Activated T-cell treated with anti-CD3 and anti-CD28 coated beads, Interleukin-2, amount 50 U/mL, for 4 hours (primary cell): ENCODE data around the gene ATOH8. TPM values are rescaled to one million over a fixed set of nuclear protein-coding genes. Genes with fewer than 3 reads are reported as not detected.
A peak's percentile ranks its signal among the peaks of the same experiment; 100 is the strongest.

ENCODE experiments used
- ATAC-seq, 2 donors: fragments of 200-7000 bp; cut with Tn5 transposase; one replicate each; pipeline ENCODE4 v1.10.0; 2021
- DNase-seq: peaks from one replicate; pipeline ENCODE4 v3.0.0-alpha.2; 2020
- H3K27me3 Mint-ChIP-seq: one replicate; pipeline ENCODE4 v1.8.0; 2021; ENCODE audit warnings: low read depth, mixed read lengths
- H3K36me3 Mint-ChIP-seq: one replicate; pipeline ENCODE4 v1.8.0; 2022; ENCODE audit warnings: mixed read lengths; ENCODE audit not compliant: insufficient read depth
- H3K4me1 Mint-ChIP-seq: one replicate; pipeline ENCODE4 v1.8.0; 2021; ENCODE audit warnings: low read depth, mixed read lengths
- H3K4me3 Mint-ChIP-seq: one replicate; pipeline ENCODE4 v1.8.0; 2021; ENCODE audit warnings: mild to moderate bottlenecking, moderate library complexity, mixed read lengths
- H3K9me3 Mint-ChIP-seq: one replicate; pipeline ENCODE4 v1.8.0; 2021; ENCODE audit warnings: mixed read lengths
- total RNA-seq, 3 donors: library from RNA; stranded (reverse); gene quantifications; one replicate each; pipeline ENCODE4 v1.2.1, GENCODE V29; 2021

ATOH8 gene
- total RNA-seq, 3 donors from 2014 or later: not detected

- Mint-ChIP-seq H3K9me3 (no peaks in the 10 kb centered on the region), H3K36me3 (no peaks in the 10 kb centered on the region), H3K4me1 (no peaks in the 10 kb centered on the region), H3K27me3 (peaks cover 69% of the 10 kb centered on the region), H3K4me3 (no peak overlapping the region)
- ATAC-seq (no peak), DNase-seq (no peak)
Observed at GRCh38 chr2:85761512-85761944, 7.7 kb downstream of the ATOH8 start.

- no peaks in the 10 kb centered on the region for H3K4me1 Mint-ChIP-seq
- ATAC-seq (no peak), DNase-seq (no peak)
- H3K4me3 Mint-ChIP-seq: no peak overlapping the region
- no peaks in the 10 kb centered on the region for H3K9me3 Mint-ChIP-seq
- H3K36me3 Mint-ChIP-seq: no peaks in the 10 kb centered on the region
- H3K27me3 Mint-ChIP-seq: peaks cover 69% of the 10 kb centered on the region
Observed at GRCh38 chr2:85761946-85762345, 8.2 kb downstream of the ATOH8 start.

GRCh38 chr2:85763132-85763531 lies 9.3 kb downstream of the ATOH8 start:
- H3K4me3 Mint-ChIP-seq: no peak overlapping the region
- no peaks in the 10 kb centered on the region for H3K9me3 Mint-ChIP-seq
- no peaks in the 10 kb centered on the region for H3K36me3 Mint-ChIP-seq
- no peaks in the 10 kb centered on the region for H3K4me1 Mint-ChIP-seq
- ATAC-seq (no peak), DNase-seq (no peak)
- peaks cover 59% of the 10 kb centered on the region for H3K27me3 Mint-ChIP-seq

GRCh38 chr2:85763831-85764230 lies 10.0 kb downstream of the ATOH8 start:
- Mint-ChIP-seq H3K4me3 (no peak overlapping the region), H3K36me3 (no peaks in the 10 kb centered on the region), H3K9me3 (no peaks in the 10 kb centered on the region), H3K4me1 (no peaks in the 10 kb centered on the region), H3K27me3 (peaks cover 54% of the 10 kb centered on the region)
- no peak for ATAC-seq
- no peak for DNase-seq

GRCh38 chr2:85765081-85765731 lies 11.4 kb downstream of the ATOH8 start:
- H3K27me3 Mint-ChIP-seq: peaks cover 54% of the 10 kb centered on the region
- no peaks in the 10 kb centered on the region for H3K36me3 Mint-ChIP-seq
- no peaks in the 10 kb centered on the region for H3K9me3 Mint-ChIP-seq
- DNase-seq: no peak
- no peak overlapping the region for H3K4me3 Mint-ChIP-seq
- ATAC-seq: no peak
- no peaks in the 10 kb centered on the region for H3K4me1 Mint-ChIP-seq

GRCh38 chr2:85766229-85766628 lies 12.4 kb downstream of the ATOH8 start:
- ATAC-seq: no peak
- Mint-ChIP-seq H3K9me3 (no peaks in the 10 kb centered on the region), H3K4me3 (no peak overlapping the region), H3K4me1 (no peaks in the 10 kb centered on the region), H3K36me3 (no peaks in the 10 kb centered on the region), H3K27me3 (peaks cover 51% of the 10 kb centered on the region)
- DNase-seq: no peak

- no peaks in the 10 kb centered on the region for H3K36me3 Mint-ChIP-seq
- no peak for ATAC-seq
- no peak for DNase-seq
- no peaks in the 10 kb centered on the region for H3K9me3 Mint-ChIP-seq
- peaks cover 2% of the 10 kb centered on the region for H3K4me1 Mint-ChIP-seq
- H3K4me3 Mint-ChIP-seq: no peak overlapping the region
- peaks cover 60% of the 10 kb centered on the region for H3K27me3 Mint-ChIP-seq
Observed at GRCh38 chr2:85767803-85768665, 14.2 kb downstream of the ATOH8 start.

- no peak overlapping the region for H3K4me3 Mint-ChIP-seq
- ATAC-seq: no peak
- H3K27me3 Mint-ChIP-seq: peaks cover 63% of the 10 kb centered on the region
- H3K36me3 Mint-ChIP-seq: no peaks in the 10 kb centered on the region
- DNase-seq: no peak
- H3K4me1 Mint-ChIP-seq: peaks cover 2% of the 10 kb centered on the region
- H3K9me3 Mint-ChIP-seq: no peaks in the 10 kb centered on the region
Observed at GRCh38 chr2:85768713-85769112, 14.9 kb downstream of the ATOH8 start.

- ATAC-seq (peak; percentile 49 to 64), DNase-seq (no peak)
- no peaks in the 10 kb centered on the region for H3K36me3 Mint-ChIP-seq
- peaks cover 2% of the 10 kb centered on the region for H3K4me1 Mint-ChIP-seq
- H3K9me3 Mint-ChIP-seq: no peaks in the 10 kb centered on the region
- no peak overlapping the region for H3K4me3 Mint-ChIP-seq
- peaks cover 63% of the 10 kb centered on the region for H3K27me3 Mint-ChIP-seq
Observed at GRCh38 chr2:85769236-85769982, 15.6 kb downstream of the ATOH8 start.

- H3K9me3 Mint-ChIP-seq: no peaks in the 10 kb centered on the region
- H3K27me3 Mint-ChIP-seq: peaks cover 58% of the 10 kb centered on the region
- DNase-seq (no peak), ATAC-seq (no peak)
- H3K4me1 Mint-ChIP-seq: peaks cover 2% of the 10 kb centered on the region
- no peaks in the 10 kb centered on the region for H3K36me3 Mint-ChIP-seq
- no peak overlapping the region for H3K4me3 Mint-ChIP-seq
Observed at GRCh38 chr2:85769983-85770362, 16.2 kb downstream of the ATOH8 start.

- no peaks in the 10 kb centered on the region for H3K36me3 Mint-ChIP-seq
- H3K27me3 Mint-ChIP-seq: peaks cover 54% of the 10 kb centered on the region
- DNase-seq (no peak), ATAC-seq (no peak)
- no peaks in the 10 kb centered on the region for H3K9me3 Mint-ChIP-seq
- H3K4me3 Mint-ChIP-seq: no peak overlapping the region
- peaks cover 2% of the 10 kb centered on the region for H3K4me1 Mint-ChIP-seq
Observed at GRCh38 chr2:85770369-85770768, 16.6 kb downstream of the ATOH8 start.

GRCh38 chr2:85770786-85771409 lies 17.1 kb downstream of the ATOH8 start:
- no peak for DNase-seq
- peaks cover 2% of the 10 kb centered on the region for H3K4me1 Mint-ChIP-seq
- ATAC-seq: no peak
- H3K27me3 Mint-ChIP-seq: peaks cover 49% of the 10 kb centered on the region
- H3K4me3 Mint-ChIP-seq: no peak overlapping the region
- no peaks in the 10 kb centered on the region for H3K36me3 Mint-ChIP-seq
- no peaks in the 10 kb centered on the region for H3K9me3 Mint-ChIP-seq

- no peak for ATAC-seq
- H3K4me1 Mint-ChIP-seq: peaks cover 2% of the 10 kb centered on the region
- no peaks in the 10 kb centered on the region for H3K36me3 Mint-ChIP-seq
- H3K4me3 Mint-ChIP-seq: no peak overlapping the region
- H3K9me3 Mint-ChIP-seq: no peaks in the 10 kb centered on the region
- no peak for DNase-seq
- H3K27me3 Mint-ChIP-seq: peaks cover 45% of the 10 kb centered on the region
Observed at GRCh38 chr2:85771486-85771885, 17.7 kb downstream of the ATOH8 start.

- Mint-ChIP-seq H3K36me3 (no peaks in the 10 kb centered on the region), H3K4me3 (no peak overlapping the region), H3K9me3 (no peaks in the 10 kb centered on the region), H3K4me1 (peaks cover 2% of the 10 kb centered on the region), H3K27me3 (peaks cover 41% of the 10 kb centered on the region)
- DNase-seq (no peak), ATAC-seq (no peak)
Observed at GRCh38 chr2:85772019-85772745, 18.4 kb downstream of the ATOH8 start.
